A549 (cell line): Measurements from ENCODE around the gene POLE.

ENCODE experiments used
- EP300 ChIP-seq, 2 experiments: fragments of >200 bp; sonication (Bioruptor Twin); formaldehyde crosslinking; IDR thresholded peaks; 2 replicates in 1 of 2; 3 replicates in 1 of 2; pipeline ENCODE4 v1.6.1; 2016 to 2017
- FOSB ChIP-seq: fragments of 250-450 bp; sonication (Bioruptor Pico); IDR thresholded peaks from 2 replicates; pipeline ENCODE4 v1.5.0; 2020; ENCODE audit warnings: mild to moderate bottlenecking, moderate library complexity
- POLR2A ChIP-seq: IDR thresholded peaks from 2 replicates; pipeline ENCODE4 v1.6.1; 2012; ENCODE audit warnings: mild to moderate bottlenecking, low read length
- RAD21 ChIP-seq, 2 experiments: fragments of >200 bp in 1 of 2; sonication (Bioruptor Twin) in 1 of 2; formaldehyde crosslinking in 1 of 2; IDR thresholded peaks in 1 of 2; conservative IDR thresholded peaks in 1 of 2; 2 replicates in 1 of 2; 3 replicates in 1 of 2; pipeline ENCODE4 v1.6.1; 2012 to 2018; ENCODE audit warnings: inconsistent platforms in 1 of 2
- TF ChIP-seq, protein P1 (sequence below): fragments of >200 bp; sonication (Bioruptor Twin); formaldehyde crosslinking; IDR thresholded peaks from 3 replicates; pipeline ENCODE4 v1.5.1; 2016
- TF ChIP-seq, protein P2 (sequence below): fragments of 150-350 bp; IDR thresholded peaks from 2 replicates; pipeline ENCODE4 v1.6.1; 2014; ENCODE audit warnings: low read depth, mild to moderate bottlenecking, low read length

DNA sequence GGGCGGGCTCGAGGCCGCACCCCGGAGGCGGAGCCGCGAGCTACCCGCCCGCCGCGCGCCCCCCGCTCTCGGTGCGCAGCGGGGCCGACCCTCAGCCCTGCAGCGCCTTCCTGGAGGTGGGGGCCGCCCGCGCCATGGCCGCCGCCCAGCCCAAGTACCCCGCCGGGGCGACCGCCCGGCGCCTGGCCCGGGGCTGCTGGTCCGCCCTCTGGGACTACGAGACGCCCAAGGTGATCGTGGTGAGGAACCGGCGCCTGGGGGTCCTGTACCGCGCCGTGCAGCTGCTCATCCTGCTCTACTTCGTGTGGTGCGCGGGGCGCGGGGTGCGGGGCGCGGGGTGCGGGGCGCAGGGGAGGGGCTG lies 68.5 kb downstream of the POLE start, which contains the start of gene P2RX2:
- TF ChIP-seq, protein P1, sequence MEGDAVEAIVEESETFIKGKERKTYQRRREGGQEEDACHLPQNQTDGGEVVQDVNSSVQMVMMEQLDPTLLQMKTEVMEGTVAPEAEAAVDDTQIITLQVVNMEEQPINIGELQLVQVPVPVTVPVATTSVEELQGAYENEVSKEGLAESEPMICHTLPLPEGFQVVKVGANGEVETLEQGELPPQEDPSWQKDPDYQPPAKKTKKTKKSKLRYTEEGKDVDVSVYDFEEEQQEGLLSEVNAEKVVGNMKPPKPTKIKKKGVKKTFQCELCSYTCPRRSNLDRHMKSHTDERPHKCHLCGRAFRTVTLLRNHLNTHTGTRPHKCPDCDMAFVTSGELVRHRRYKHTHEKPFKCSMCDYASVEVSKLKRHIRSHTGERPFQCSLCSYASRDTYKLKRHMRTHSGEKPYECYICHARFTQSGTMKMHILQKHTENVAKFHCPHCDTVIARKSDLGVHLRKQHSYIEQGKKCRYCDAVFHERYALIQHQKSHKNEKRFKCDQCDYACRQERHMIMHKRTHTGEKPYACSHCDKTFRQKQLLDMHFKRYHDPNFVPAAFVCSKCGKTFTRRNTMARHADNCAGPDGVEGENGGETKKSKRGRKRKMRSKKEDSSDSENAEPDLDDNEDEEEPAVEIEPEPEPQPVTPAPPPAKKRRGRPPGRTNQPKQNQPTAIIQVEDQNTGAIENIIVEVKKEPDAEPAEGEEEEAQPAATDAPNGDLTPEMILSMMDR = no peak
- no peak for TF ChIP-seq EP300 (IDR thresholded peaks at IDR 0.05)
- TF ChIP-seq POLR2A = no peak
- TF ChIP-seq FOSB (CRISPR knock-in tag) = no peak
- TF ChIP-seq, protein P2, sequence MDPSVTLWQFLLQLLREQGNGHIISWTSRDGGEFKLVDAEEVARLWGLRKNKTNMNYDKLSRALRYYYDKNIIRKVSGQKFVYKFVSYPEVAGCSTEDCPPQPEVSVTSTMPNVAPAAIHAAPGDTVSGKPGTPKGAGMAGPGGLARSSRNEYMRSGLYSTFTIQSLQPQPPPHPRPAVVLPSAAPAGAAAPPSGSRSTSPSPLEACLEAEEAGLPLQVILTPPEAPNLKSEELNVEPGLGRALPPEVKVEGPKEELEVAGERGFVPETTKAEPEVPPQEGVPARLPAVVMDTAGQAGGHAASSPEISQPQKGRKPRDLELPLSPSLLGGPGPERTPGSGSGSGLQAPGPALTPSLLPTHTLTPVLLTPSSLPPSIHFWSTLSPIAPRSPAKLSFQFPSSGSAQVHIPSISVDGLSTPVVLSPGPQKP = no peak
- TF ChIP-seq RAD21 (conservative IDR thresholded peaks at IDR 0.05 in 1 of 2, IDR thresholded peaks at IDR 0.05 in 1 of 2) = no peak
